HepG2 (cell line): Measurements from ENCODE around the gene CPEB4. TPM values are rescaled to one million over a fixed set of nuclear protein-coding genes. Genes with fewer than 3 reads are reported as not detected.

ENCODE experiments used
- AKAP8 ChIP-seq: sonication (generic); formaldehyde crosslinking; IDR thresholded peaks from 2 replicates; pipeline ENCODE4 v1.5.1; 2020; ENCODE audit warnings: mild to moderate bottlenecking, missing genetic modification reagents
- ARNT2 ChIP-seq: sonication (generic); formaldehyde crosslinking; IDR thresholded peaks from 2 replicates; pipeline ENCODE4 v1.8.0; 2022; ENCODE audit warnings: mild to moderate bottlenecking, low read depth, missing genetic modification reagents, moderate library complexity
- ESRRA ChIP-seq: sonication (generic); formaldehyde crosslinking; IDR thresholded peaks from 2 replicates; pipeline ENCODE4 v1.5.1; 2020; ENCODE audit warnings: mild to moderate bottlenecking, low read depth, missing genetic modification reagents
- ETV5 ChIP-seq: IDR thresholded peaks from 2 replicates; pipeline ENCODE4 v1.6.1; 2018; ENCODE audit warnings: missing biosample characterization, missing genetic modification reagents, inconsistent platforms, borderline replicate concordance
- FOSL1 ChIP-seq: sonication (generic); formaldehyde crosslinking; IDR thresholded peaks from 2 replicates; pipeline ENCODE4 v1.9.0; 2021; ENCODE audit warnings: missing genetic modification reagents, borderline replicate concordance
- GABPA ChIP-seq, 2 experiments: IDR thresholded peaks; 2 replicates each; pipeline ENCODE4 v1.6.1; 2011 to 2016; ENCODE audit warnings: low read depth in 2 of 2, low read length in 1 of 2, missing biosample characterization in 1 of 2, missing genetic modification characterization in 1 of 2
- HOXA5 ChIP-seq: sonication (generic); formaldehyde crosslinking; IDR thresholded peaks from 2 replicates; pipeline ENCODE4 v1.4.0; 2020; ENCODE audit warnings: missing genetic modification reagents
- MIER3 ChIP-seq: IDR thresholded peaks from 2 replicates; pipeline ENCODE4 v1.6.1; 2016; ENCODE audit warnings: missing compliant biosample characterization, borderline replicate concordance
- POLR2G ChIP-seq: fragments of 200-400 bp; formaldehyde crosslinking; IDR thresholded peaks from 2 replicates; pipeline ENCODE4 v1.6.1; 2018; ENCODE audit warnings: mild to moderate bottlenecking, low read depth, low read length, moderate library complexity
- TAF15 ChIP-seq: fragments of 200-400 bp; formaldehyde crosslinking; IDR thresholded peaks from one replicate; pipeline ENCODE4 v1.6.1; 2018; ENCODE audit warnings: mild to moderate bottlenecking, low read depth, low read length; ENCODE audit not compliant: poor library complexity, severe bottlenecking
- ZFX ChIP-seq: sonication (generic); formaldehyde crosslinking; IDR thresholded peaks from 2 replicates; pipeline ENCODE4 v1.4.0; 2020; ENCODE audit warnings: mild to moderate bottlenecking, low read depth, missing genetic modification reagents, moderate library complexity
- ZKSCAN8 ChIP-seq: IDR thresholded peaks from 2 replicates; pipeline ENCODE4 v1.6.1; 2016; ENCODE audit warnings: borderline replicate concordance, missing genetic modification reagents, missing compliant biosample characterization
- ZNF205 ChIP-seq: IDR thresholded peaks from 2 replicates; pipeline ENCODE4 v1.6.1; 2018; ENCODE audit warnings: missing biosample characterization, missing genetic modification reagents
- ZNF335 ChIP-seq: sonication (generic); formaldehyde crosslinking; IDR thresholded peaks from 2 replicates; pipeline ENCODE4 v1.4.0; 2020; ENCODE audit warnings: missing genetic modification reagents
- ZNF468 ChIP-seq: sonication (generic); formaldehyde crosslinking; IDR thresholded peaks from 2 replicates; pipeline ENCODE4 v1.8.0; 2022; ENCODE audit warnings: mild to moderate bottlenecking, moderate library complexity, missing genetic modification reagents
- ZNF501 ChIP-seq: sonication (generic); formaldehyde crosslinking; IDR thresholded peaks from 2 replicates; pipeline ENCODE4 v1.5.1; 2020; ENCODE audit warnings: mild to moderate bottlenecking, moderate library complexity, missing genetic modification reagents
- ZNF746 ChIP-seq: sonication (generic); formaldehyde crosslinking; IDR thresholded peaks from 2 replicates; pipeline ENCODE4 v1.8.0; 2022; ENCODE audit warnings: mild to moderate bottlenecking, missing genetic modification reagents
- polyA plus RNA-seq, 8 experiments: library from polyadenylated mRNA; depleted of rRNA in 3 of 8; stranded (reverse) in 7 of 8; unstranded in 1 of 8; fragments of >200 nt; fragmentation: Illumina TruSeq in 4 of 8; extraction: Trizol in 4 of 8; gene quantifications; 2 replicates each; pipeline versions ENCODE4 v1.2.1 to v1.2.3, GENCODE V29; 2011 to 2016; ENCODE audit warnings: low read depth in 4 of 8, missing spikeins in 1 of 8, mixed read lengths in 1 of 8; ENCODE audit not compliant: insufficient read depth in 1 of 8
- total RNA-seq, 5 experiments: library from RNA; depleted of rRNA; stranded (reverse); fragments of >200 nt; fragmentation: Illumina TruSeq; extraction: Trizol; gene quantifications; 2 replicates each; pipeline ENCODE4 v1.2.3, GENCODE V29; 2016; ENCODE audit warnings: low read depth in 1 of 5
- TF ChIP-seq, protein P1 (sequence below): sonication (generic); formaldehyde crosslinking; IDR thresholded peaks from 2 replicates; pipeline ENCODE4 v1.5.0; 2020; ENCODE audit warnings: mild to moderate bottlenecking, missing genetic modification reagents
- TF ChIP-seq, protein P2 (sequence below): sonication (generic); formaldehyde crosslinking; IDR thresholded peaks from 2 replicates; pipeline ENCODE4 v1.4.0; 2020; ENCODE audit warnings: missing genetic modification reagents
- TF ChIP-seq, protein P3 (sequence below): sonication (generic); formaldehyde crosslinking; IDR thresholded peaks from 2 replicates; pipeline ENCODE4 v1.5.1; 2020; ENCODE audit warnings: mild to moderate bottlenecking, missing genetic modification reagents, moderate library complexity

The CPEB4 gene
- total and polyA plus RNA-seq, 2 of the 13 experiments (the other 11 are each of a cell fraction or from before 2014, with no cell fraction given), result 7.7 to 26.7 TPM

DNA sequence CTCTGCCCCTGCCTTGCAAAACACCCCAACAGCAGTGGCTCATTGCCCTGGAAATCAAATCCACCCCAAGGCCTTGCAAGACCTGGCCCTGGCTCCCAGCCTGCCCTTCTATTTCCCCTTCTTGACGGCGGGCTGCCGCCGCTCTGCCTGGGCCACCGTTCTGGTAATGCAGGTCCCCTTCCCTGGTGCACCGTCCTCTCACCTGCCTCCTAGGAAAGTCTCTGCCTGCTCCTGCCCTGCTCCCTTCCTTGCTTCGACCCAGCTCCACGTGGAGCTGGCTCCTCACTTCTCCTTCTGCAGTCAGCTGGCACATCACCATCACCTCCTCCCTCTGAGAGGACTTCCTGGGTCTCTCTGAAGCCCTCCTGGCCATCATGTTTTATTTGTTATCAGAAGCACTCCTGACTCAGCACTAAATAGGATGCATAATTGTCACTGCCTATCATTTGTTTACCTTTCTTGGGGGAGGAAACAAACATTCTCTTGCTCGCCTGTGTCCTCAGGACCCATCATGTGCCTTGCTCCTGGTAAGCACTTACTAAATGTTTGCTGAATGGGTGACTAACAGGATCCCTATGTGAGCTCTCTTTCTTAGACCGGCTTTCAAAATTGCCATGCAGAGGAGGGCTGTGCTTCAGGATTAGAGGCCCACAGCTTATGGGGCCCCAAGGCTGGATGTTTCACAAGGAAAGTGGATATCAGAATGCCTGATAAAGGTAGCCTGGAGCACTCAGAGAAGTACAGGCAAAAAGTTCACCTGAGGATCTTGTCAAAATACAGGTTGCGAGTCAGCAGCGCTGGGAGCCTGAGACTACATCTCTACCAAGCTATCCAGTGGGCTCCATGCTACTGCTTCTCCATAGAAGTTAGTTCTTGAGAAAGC, 81.3 kb downstream of the CPEB4 start (continued):
- TF ChIP-seq, protein P1, sequence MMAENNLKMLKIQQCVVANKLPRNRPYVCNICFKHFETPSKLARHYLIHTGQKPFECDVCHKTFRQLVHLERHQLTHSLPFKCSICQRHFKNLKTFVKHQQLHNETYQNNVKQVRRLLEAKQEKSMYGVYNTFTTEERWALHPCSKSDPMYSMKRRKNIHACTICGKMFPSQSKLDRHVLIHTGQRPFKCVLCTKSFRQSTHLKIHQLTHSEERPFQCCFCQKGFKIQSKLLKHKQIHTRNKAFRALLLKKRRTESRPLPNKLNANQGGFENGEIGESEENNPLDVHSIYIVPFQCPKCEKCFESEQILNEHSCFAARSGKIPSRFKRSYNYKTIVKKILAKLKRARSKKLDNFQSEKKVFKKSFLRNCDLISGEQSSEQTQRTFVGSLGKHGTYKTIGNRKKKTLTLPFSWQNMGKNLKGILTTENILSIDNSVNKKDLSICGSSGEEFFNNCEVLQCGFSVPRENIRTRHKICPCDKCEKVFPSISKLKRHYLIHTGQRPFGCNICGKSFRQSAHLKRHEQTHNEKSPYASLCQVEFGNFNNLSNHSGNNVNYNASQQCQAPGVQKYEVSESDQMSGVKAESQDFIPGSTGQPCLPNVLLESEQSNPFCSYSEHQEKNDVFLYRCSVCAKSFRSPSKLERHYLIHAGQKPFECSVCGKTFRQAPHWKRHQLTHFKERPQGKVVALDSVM (CRISPR knock-in tag), result 0 out of 2 replicates have a peak, but pooled peaks have one; percentile 21
- peak; percentile 65 for TF ChIP-seq ZKSCAN8 (CRISPR knock-in tag)
- peak; percentile 82; the same call in 1 of the 2 replicates for TF ChIP-seq FOSL1
- peak; percentile 70; the same call in 1 of the 2 replicates for TF ChIP-seq ETV5 (CRISPR knock-in tag)
- TF ChIP-seq AKAP8 (CRISPR knock-in tag), result peak; percentile 59; the same call in 1 of the 2 replicates
- peak; percentile 62; the same call in 1 of the 2 replicates for TF ChIP-seq ZNF335 (CRISPR knock-in tag)
- peak; percentile 26; the same call in 1 of the 2 replicates for TF ChIP-seq HOXA5 (CRISPR knock-in tag)
- 0 out of 2 replicates have a peak, but pooled peaks have one; percentile 1 for TF ChIP-seq ESRRA (CRISPR knock-in tag)
- TF ChIP-seq ZFX (CRISPR knock-in tag), result peak; percentile 35; the same call in 1 of the 2 replicates
- TF ChIP-seq ZNF205, result peak; percentile 70; the same call in 1 of the 2 replicates
- no peak for TF ChIP-seq ARNT2 (CRISPR knock-in tag)
- peak; percentile 82; the same call in 1 of the 2 replicates for TF ChIP-seq MIER3 (CRISPR knock-in tag)
- TF ChIP-seq ZNF501 (CRISPR knock-in tag), result peak; percentile 73; the same call in 1 of the 2 replicates
- TF ChIP-seq, protein P2, sequence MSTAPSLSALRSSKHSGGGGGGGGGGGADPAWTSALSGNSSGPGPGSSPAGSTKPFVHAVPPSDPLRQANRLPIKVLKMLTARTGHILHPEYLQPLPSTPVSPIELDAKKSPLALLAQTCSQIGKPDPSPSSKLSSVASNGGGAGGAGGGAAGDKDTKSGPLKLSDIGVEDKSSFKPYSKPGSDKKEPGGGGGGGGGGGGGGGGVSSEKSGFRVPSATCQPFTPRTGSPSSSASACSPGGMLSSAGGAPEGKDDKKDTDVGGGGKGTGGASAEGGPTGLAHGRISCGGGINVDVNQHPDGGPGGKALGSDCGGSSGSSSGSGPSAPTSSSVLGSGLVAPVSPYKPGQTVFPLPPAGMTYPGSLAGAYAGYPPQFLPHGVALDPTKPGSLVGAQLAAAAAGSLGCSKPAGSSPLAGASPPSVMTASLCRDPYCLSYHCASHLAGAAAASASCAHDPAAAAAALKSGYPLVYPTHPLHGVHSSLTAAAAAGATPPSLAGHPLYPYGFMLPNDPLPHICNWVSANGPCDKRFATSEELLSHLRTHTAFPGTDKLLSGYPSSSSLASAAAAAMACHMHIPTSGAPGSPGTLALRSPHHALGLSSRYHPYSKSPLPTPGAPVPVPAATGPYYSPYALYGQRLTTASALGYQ (CRISPR knock-in tag), result peak; percentile 45; the same call in 1 of the 2 replicates
- TF ChIP-seq, protein P3, sequence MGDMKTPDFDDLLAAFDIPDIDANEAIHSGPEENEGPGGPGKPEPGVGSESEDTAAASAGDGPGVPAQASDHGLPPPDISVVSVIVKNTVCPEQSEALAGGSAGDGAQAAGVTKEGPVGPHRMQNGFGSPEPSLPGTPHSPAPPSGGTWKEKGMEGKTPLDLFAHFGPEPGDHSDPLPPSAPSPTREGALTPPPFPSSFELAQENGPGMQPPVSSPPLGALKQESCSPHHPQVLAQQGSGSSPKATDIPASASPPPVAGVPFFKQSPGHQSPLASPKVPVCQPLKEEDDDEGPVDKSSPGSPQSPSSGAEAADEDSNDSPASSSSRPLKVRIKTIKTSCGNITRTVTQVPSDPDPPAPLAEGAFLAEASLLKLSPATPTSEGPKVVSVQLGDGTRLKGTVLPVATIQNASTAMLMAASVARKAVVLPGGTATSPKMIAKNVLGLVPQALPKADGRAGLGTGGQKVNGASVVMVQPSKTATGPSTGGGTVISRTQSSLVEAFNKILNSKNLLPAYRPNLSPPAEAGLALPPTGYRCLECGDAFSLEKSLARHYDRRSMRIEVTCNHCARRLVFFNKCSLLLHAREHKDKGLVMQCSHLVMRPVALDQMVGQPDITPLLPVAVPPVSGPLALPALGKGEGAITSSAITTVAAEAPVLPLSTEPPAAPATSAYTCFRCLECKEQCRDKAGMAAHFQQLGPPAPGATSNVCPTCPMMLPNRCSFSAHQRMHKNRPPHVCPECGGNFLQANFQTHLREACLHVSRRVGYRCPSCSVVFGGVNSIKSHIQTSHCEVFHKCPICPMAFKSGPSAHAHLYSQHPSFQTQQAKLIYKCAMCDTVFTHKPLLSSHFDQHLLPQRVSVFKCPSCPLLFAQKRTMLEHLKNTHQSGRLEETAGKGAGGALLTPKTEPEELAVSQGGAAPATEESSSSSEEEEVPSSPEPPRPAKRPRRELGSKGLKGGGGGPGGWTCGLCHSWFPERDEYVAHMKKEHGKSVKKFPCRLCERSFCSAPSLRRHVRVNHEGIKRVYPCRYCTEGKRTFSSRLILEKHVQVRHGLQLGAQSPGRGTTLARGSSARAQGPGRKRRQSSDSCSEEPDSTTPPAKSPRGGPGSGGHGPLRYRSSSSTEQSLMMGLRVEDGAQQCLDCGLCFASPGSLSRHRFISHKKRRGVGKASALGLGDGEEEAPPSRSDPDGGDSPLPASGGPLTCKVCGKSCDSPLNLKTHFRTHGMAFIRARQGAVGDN (CRISPR knock-in tag), result peak; percentile 97
- TF ChIP-seq ZNF746, result 0 out of 2 replicates have a peak, but pooled peaks have one; percentile 62
- no peak for TF ChIP-seq TAF15
- no peak for TF ChIP-seq GABPA (IDR thresholded peaks at IDR 0.05; ENCODE audit: low read depth, low read length)
- TF ChIP-seq GABPA (CRISPR knock-in tag; IDR thresholded peaks at IDR 0.05; ENCODE audit: low read depth), result peak; percentile 58
- TF ChIP-seq ZNF468 (CRISPR knock-in tag), result no peak
- peak; percentile 66 for TF ChIP-seq POLR2G
